ENCODE measurements around the gene MICU1.

- TF ChIP-seq, protein P1, sequence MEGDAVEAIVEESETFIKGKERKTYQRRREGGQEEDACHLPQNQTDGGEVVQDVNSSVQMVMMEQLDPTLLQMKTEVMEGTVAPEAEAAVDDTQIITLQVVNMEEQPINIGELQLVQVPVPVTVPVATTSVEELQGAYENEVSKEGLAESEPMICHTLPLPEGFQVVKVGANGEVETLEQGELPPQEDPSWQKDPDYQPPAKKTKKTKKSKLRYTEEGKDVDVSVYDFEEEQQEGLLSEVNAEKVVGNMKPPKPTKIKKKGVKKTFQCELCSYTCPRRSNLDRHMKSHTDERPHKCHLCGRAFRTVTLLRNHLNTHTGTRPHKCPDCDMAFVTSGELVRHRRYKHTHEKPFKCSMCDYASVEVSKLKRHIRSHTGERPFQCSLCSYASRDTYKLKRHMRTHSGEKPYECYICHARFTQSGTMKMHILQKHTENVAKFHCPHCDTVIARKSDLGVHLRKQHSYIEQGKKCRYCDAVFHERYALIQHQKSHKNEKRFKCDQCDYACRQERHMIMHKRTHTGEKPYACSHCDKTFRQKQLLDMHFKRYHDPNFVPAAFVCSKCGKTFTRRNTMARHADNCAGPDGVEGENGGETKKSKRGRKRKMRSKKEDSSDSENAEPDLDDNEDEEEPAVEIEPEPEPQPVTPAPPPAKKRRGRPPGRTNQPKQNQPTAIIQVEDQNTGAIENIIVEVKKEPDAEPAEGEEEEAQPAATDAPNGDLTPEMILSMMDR (conservative IDR thresholded peaks at IDR 0.05; ENCODE audit: low read length): no peak
- TF ChIP-seq EZH2phosphoT487 (IDR thresholded peaks at IDR 0.05; ENCODE audit: borderline replicate concordance, low read depth, low read length): no peak
These were observed 305.1 kb downstream of the MICU1 start for GRCh38 chr10:72320676-72321247.

Data from OCI-LY7 (cell line).